ENCODE results near the gene CRYGS.

The CRYGS gene

DNA sequence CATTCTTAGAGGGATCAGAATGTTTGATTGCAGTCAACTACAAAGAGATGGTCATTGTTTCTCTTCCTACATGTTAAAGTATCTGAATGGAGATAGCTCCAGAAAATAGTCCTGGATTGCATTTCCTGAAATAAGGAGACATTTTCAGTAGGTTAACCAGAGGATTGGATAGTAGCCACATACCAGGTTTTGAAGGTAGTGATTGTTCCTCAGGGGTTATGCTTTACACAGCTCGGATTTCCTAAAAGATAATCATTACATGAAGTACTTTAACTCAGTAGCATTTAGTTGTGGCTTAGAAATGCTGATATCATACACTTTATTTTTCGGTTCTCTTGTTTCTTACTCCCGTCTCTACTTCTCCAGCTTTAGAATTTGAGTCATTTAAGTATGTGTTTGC is 36.6 kb upstream of the CRYGS start:
- peaks cover 83% of the 10 kb centered on the region for H3K36me3 ChIP-seq
- H3K27ac ChIP-seq = no peak overlapping the region
- no peaks in the 10 kb centered on the region for H3K27me3 ChIP-seq (ENCODE audit: insufficient read depth, low read depth, severe bottlenecking)
- H3K4me3 ChIP-seq (ENCODE audit: low read depth, low read length) = no peak overlapping the region
- no peaks in the 10 kb centered on the region for H3K9me3 ChIP-seq (ENCODE audit: severe bottlenecking)
- TF ChIP-seq, protein P1, sequence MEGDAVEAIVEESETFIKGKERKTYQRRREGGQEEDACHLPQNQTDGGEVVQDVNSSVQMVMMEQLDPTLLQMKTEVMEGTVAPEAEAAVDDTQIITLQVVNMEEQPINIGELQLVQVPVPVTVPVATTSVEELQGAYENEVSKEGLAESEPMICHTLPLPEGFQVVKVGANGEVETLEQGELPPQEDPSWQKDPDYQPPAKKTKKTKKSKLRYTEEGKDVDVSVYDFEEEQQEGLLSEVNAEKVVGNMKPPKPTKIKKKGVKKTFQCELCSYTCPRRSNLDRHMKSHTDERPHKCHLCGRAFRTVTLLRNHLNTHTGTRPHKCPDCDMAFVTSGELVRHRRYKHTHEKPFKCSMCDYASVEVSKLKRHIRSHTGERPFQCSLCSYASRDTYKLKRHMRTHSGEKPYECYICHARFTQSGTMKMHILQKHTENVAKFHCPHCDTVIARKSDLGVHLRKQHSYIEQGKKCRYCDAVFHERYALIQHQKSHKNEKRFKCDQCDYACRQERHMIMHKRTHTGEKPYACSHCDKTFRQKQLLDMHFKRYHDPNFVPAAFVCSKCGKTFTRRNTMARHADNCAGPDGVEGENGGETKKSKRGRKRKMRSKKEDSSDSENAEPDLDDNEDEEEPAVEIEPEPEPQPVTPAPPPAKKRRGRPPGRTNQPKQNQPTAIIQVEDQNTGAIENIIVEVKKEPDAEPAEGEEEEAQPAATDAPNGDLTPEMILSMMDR (IDR thresholded peaks at IDR 0.05; ENCODE audit: low read depth, low read length) = no peak
- no peak for DNase-seq

DNA sequence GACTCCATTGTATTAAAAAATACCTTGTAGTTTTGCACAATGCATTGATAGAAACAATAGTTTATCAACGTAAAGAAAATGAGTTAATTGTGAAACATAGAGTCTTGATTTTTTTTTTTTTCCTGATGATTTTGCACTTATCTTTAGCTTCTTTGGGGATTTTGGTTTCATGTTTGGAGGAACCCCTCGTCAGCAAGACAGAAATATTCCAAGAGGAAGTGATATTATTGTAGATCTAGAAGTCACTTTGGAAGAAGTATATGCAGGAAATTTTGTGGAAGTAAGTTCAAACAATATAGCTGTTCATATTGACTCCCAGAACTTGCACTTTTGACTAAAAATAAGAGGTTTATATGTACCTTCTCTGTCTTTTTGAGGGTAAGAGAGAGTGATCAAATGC is 33.3 kb upstream of the CRYGS start:
- TF ChIP-seq, protein P1 (IDR thresholded peaks at IDR 0.05; ENCODE audit: low read depth, low read length) = no peak

DNA sequence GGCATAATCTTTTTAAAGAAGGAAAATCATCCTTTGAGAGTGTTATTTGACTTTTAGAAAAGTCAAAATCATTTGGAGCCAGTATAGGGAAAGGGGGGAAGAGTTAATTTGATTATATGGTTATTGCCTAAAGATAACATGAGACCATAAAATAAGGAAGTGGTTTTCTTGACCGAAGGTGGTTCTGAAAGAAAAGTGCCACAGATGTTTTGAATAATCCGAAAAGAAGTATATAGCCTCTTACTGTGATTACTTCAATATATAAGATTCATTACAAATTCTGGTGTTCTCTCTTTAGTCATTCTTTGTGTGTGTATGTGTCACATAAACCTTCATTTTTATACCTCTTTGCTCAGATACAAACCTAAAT is 27.4 kb upstream of the CRYGS start:
- H3K9me3 ChIP-seq (ENCODE audit: severe bottlenecking) = no peaks in the 10 kb centered on the region
- H3K27ac ChIP-seq = no peak overlapping the region
- peaks cover 45% of the 10 kb centered on the region for H3K36me3 ChIP-seq
- H3K4me3 ChIP-seq (ENCODE audit: low read depth, low read length) = no peak overlapping the region
- no peak for DNase-seq
- TF ChIP-seq, protein P1 (IDR thresholded peaks at IDR 0.05; ENCODE audit: low read depth, low read length) = no peak
- H3K27me3 ChIP-seq (ENCODE audit: insufficient read depth, low read depth, severe bottlenecking) = no peaks in the 10 kb centered on the region

More for the DNA sequence above, 33.3 kb upstream of the CRYGS start:
- Histone ChIP-seq H3K4me3 (ENCODE audit: low read depth, low read length) (no peak overlapping the region), H3K9me3 (ENCODE audit: severe bottlenecking) (no peaks in the 10 kb centered on the region), H3K36me3 (peaks cover 87% of the 10 kb centered on the region), H3K27me3 (ENCODE audit: insufficient read depth, low read depth, severe bottlenecking) (no peaks in the 10 kb centered on the region), H3K27ac (no peak overlapping the region)
- DNase-seq = no peak

DNA sequence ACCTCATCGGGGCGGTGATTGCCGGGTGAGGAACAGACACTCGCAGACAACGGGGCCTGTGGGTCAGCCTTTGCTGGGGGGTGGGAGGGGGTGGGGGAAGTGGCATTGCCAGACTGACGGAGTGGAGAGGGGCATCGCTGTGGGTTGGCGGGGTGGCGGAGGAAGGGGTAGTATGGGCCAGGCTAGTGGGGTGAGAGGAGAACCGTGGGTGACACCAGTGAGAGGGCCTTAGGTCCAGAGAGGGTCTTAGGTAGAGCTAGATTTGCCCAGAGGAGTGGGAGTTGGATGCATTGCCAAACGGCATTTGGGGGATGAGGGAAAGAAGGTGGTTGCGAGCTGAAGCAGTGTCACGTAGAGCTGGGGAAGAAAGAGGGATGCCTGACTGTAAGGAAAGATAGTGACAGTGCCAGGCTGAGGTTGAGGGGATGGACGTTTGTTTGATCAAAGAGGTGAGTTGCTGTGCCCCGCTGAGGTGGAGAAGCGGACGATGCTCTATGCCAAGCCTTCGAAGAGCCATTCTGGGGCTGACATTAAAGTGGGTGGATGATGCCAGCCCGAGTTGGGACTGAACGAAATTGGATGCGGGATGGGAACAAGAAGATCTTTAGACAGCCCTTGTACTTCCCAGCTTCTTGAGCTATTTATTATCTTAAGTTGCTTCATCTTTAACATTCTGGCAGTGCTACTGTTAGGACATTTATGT is 26.9 kb upstream of the CRYGS start:
- TF ChIP-seq, protein P1 (IDR thresholded peaks at IDR 0.05; ENCODE audit: low read depth, low read length) = no peak
- Histone ChIP-seq H3K27me3 (ENCODE audit: insufficient read depth, low read depth, severe bottlenecking) (no peaks in the 10 kb centered on the region), H3K36me3 (peaks cover 40% of the 10 kb centered on the region), H3K9me3 (ENCODE audit: severe bottlenecking) (no peaks in the 10 kb centered on the region), H3K4me3 (ENCODE audit: low read depth, low read length) (peak overlapping the region; percentile 72), H3K27ac (peak overlapping the region; percentile 86)
- DNase-seq = no peak

DNA sequence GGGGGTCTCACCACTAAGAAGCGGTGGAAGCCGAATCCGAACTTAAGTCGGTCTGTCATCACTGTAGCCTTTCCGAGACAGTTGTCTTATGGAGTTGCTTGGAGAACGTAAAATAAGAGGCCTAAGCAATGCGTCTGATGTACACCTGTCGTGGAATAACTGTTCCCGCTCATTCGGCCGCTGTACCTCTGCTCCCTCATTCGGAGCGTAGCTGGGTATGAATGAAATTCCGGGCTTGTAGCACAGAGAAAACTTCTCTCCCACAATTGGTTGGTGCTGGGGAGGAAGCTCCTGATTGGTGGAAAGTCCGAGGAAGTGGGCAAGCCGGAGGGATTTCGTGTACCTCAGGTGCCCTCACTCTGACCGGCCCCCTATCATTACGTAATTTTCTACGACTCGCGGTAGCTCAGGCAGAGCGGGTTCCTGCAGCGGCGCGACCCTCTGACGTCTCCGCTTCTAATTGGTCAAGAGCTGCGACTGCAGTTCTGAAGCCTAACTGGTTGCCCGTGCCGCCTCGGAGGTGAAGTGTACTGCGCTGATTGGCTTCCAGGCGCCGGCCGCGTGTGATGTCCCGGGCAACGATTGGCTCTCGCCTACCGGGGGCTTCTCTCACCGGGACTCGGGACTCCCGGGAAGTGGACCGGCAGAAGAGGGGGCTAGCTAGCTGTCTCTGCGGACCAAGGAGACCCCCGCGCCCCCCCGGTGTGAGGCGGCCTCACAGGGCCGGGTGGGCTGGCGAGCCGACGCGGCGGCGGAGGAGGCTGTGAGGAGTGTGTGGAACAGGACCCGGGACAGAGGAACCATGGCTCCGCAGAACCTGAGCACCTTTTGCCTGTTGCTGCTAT is 26.1 kb upstream of the CRYGS start, which contains the start of gene DNAJB11:
Gene DNAJB11 (plus strand): TSS at position 625 of the 845 bp plus-strand sequence. CDS start 178 bp downstream, at position 803.
- Histone ChIP-seq H3K36me3 (peaks cover 32% of the 10 kb centered on the region), H3K27me3 (ENCODE audit: insufficient read depth, low read depth, severe bottlenecking) (no peaks in the 10 kb centered on the region), H3K4me3 (ENCODE audit: low read depth, low read length) (peak within 1 kb of the TSS; percentile 72), H3K9me3 (ENCODE audit: severe bottlenecking) (no peaks in the 10 kb centered on the region), H3K27ac (peak within 1 kb of the TSS; percentile 86)
- TF ChIP-seq, protein P1 (IDR thresholded peaks at IDR 0.05; ENCODE audit: low read depth, low read length) = no peak
- DNase-seq = peak; percentile 98
